ENCODE results near the gene RFT1.
"Not testable (repeated sequence)": the region's sequence is repeated elsewhere in the genome, so short reads cannot be mapped to it uniquely, and the experiment has no call there.

RFT1 gene

DNA sequence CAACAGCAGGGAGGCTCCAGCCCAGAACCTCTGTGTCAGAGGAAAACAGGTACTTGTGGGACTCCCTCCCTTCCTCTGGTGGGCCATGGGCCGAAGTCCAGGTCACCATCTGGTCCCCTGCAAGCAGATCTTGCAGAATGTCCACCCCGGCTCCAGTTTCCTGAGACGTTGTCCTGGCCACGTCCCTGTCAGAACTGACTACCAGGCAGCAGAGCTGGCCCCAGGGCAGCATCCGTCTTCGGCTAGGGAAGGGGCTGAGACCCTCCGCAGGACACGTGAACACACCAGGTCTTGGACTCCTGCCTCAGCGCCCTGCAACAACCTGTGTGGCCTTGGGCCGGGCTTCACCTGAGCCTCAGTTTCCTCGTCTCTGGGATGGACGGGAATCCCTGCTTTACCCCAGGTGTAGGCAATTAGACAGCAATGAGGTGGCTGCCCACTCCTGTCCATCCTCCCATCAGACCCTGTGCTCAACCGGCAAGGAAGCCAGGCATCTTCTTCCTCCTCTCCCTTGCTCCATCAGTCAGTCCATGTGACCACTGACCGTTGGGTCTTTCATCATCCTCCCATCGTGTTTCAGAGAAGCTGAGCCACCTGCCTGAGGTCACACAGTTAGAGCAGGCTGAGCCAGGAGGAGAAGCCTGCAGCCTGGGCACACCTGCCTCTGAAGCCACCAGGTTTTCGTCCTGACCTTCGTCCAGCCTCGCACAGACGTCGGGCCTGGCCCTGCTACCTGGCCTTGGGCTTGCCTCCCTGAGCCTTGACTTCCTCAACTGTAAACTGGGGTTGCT, 21.8 kb upstream of the RFT1 start:
- Histone ChIP-seq H3K9me3 (no peaks in the 10 kb centered on the region), H3K27me3 (peaks cover 22% of the 10 kb centered on the region), H3K36me3 (no peaks in the 10 kb centered on the region), H3K4me1 (ENCODE audit: control insufficient read depth in 1 of 2, insufficient read depth in 1 of 2, low read depth in 1 of 2, low read length in 1 of 2) (peaks cover 52 to 57% of the 10 kb centered on the region in 2 experiments), H3K27ac (peak overlapping the region; percentile 63), H3K4me3 (ENCODE audit: low read depth in 1 of 2, low read length in 1 of 2) (peak overlapping the region in 1 of 2 experiments; percentile 4)
- TF ChIP-seq, protein P1, sequence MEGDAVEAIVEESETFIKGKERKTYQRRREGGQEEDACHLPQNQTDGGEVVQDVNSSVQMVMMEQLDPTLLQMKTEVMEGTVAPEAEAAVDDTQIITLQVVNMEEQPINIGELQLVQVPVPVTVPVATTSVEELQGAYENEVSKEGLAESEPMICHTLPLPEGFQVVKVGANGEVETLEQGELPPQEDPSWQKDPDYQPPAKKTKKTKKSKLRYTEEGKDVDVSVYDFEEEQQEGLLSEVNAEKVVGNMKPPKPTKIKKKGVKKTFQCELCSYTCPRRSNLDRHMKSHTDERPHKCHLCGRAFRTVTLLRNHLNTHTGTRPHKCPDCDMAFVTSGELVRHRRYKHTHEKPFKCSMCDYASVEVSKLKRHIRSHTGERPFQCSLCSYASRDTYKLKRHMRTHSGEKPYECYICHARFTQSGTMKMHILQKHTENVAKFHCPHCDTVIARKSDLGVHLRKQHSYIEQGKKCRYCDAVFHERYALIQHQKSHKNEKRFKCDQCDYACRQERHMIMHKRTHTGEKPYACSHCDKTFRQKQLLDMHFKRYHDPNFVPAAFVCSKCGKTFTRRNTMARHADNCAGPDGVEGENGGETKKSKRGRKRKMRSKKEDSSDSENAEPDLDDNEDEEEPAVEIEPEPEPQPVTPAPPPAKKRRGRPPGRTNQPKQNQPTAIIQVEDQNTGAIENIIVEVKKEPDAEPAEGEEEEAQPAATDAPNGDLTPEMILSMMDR (IDR thresholded peaks at IDR 0.05) = no peak

DNA sequence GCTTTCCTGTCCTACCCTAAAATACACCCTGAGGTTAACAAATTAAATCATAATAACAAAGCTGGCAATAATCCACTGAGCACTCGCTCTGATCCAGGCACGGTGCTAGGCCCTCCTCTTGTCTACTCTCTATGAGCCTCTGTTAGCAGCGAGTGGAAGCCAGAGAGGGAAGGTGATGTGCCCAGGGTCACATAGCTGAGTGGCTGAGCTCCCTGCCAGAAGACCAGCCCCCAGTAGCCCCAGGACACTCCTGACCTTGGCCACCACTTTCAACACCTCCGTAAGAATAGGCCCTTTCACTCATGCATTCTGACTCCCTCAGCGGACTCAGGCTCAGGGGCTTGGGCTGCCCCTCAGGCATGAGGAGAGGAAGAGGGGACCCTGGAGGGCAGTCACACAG, 21.2 kb upstream of the RFT1 start:
- H3K4me3 ChIP-seq (ENCODE audit: low read depth in 1 of 2, low read length in 1 of 2) = no peak overlapping the region
- H3K4me1 ChIP-seq (ENCODE audit: control insufficient read depth in 1 of 2, insufficient read depth in 1 of 2, low read depth in 1 of 2, low read length in 1 of 2) = peaks cover 52 to 58% of the 10 kb centered on the region in 2 experiments
- H3K9me3 ChIP-seq = no peaks in the 10 kb centered on the region
- TF ChIP-seq, protein P1 (IDR thresholded peaks at IDR 0.05) = no peak
- no peaks in the 10 kb centered on the region for H3K36me3 ChIP-seq
- peaks cover 16% of the 10 kb centered on the region for H3K27me3 ChIP-seq
- peak overlapping the region; percentile 63 for H3K27ac ChIP-seq

DNA sequence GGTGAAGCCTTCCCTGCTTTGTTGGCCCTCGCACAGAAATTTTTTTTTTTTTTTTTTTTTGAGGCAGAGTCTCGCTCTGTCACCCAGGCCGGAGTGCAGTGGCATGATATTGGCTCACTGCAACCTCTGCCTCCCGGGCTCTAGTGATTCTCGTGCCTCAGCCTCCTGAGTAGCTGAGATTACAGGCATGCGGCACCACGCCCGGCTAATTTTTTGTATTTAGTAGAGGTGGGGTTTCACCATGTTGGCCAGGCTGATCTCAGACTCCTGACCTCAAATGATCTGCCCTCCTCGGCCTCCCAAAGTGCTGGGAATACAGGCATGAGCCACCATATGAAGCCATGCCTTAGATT, 20.8 kb upstream of the RFT1 start:
- H3K36me3 ChIP-seq; H3K4me3 ChIP-seq (ENCODE audit: low read depth in 1 of 2, low read length in 1 of 2); H3K27ac ChIP-seq; H3K9me3 ChIP-seq: not testable (repeated sequence)
- Histone ChIP-seq H3K4me1 (ENCODE audit: control insufficient read depth in 1 of 2, insufficient read depth in 1 of 2, low read depth in 1 of 2, low read length in 1 of 2) (peaks cover 52 to 62% of the 10 kb centered on the region in 2 experiments), H3K27me3 (peaks cover 12% of the 10 kb centered on the region)

DNA sequence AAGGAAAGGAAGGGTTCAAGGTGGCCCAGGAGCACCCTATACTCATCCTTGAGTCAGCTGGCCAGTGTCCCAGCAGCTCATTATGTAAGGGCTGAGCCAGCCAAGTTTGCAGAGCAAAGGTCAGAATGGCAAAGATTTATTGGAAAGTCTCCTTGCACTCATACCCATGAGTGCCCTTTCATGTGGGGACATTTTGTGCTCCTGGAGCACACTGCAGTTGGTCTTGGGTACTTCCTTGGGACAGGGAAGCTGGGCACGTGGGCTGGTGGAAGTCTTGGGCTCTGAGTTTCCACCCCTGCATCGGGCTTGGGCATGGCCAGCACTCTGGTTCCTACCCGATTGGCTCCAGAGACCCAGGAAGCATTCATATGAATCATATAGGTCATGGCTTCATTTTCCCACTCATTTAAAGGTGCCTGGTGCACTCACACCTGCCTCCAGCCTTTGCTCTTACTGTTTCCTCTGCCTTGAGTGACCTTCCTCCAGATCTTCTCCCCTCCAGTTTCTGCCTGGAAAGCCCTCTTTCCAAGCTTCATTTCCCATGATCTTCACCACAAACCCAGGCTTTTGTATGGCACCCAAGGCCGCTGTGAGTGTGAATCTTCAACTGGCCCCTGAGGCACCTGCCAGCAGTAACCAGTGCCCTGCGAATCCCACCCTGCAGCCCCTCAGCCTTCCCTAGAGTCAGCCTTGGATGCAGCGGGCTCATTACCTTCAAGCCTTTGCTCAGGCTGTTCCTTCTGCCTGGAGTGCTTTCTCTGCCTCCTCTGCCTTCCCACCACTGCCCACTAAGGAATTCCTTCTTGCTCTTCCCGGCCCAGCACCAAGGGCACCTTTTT, 20.2 kb upstream of the RFT1 start:
- Histone ChIP-seq H3K27ac (no peak overlapping the region), H3K4me3 (ENCODE audit: low read depth in 1 of 2, low read length in 1 of 2) (no peak overlapping the region), H3K9me3 (no peaks in the 10 kb centered on the region), H3K4me1 (ENCODE audit: control insufficient read depth in 1 of 2, insufficient read depth in 1 of 2, low read depth in 1 of 2, low read length in 1 of 2) (peaks cover 55 to 58% of the 10 kb centered on the region in 2 experiments), H3K27me3 (peaks cover 6% of the 10 kb centered on the region), H3K36me3 (no peaks in the 10 kb centered on the region)
- TF ChIP-seq, protein P1 (IDR thresholded peaks at IDR 0.05) = no peak

DNA sequence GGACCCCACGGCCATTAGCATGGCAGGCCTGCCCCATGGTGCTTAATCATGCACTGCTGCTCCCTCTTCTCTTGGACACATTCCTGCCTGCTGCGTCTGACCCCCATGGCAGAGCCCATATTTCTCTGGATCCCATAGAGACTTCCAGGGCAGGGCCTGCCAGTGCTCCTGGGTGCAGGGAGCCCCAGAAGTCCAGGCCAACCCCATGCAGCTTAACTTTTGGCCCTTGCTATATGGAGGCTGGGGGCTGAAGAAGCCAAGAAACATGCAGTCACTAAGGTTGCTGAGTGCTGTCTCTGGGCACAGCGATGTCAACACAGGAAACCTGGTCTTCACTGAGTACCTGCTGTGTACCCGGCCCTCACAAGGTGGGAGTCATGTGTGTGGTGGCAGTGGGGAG, 19.5 kb upstream of the RFT1 start:
- Histone ChIP-seq H3K4me1 (ENCODE audit: control insufficient read depth in 1 of 2, insufficient read depth in 1 of 2, low read depth in 1 of 2, low read length in 1 of 2) (peaks cover 55 to 58% of the 10 kb centered on the region in 2 experiments), H3K9me3 (no peaks in the 10 kb centered on the region), H3K27me3 (no peaks in the 10 kb centered on the region), H3K27ac (no peak overlapping the region), H3K36me3 (no peaks in the 10 kb centered on the region), H3K4me3 (ENCODE audit: low read depth in 1 of 2, low read length in 1 of 2) (no peak overlapping the region)
- TF ChIP-seq, protein P1 (IDR thresholded peaks at IDR 0.05) = no peak
